ENCODE measurements around the gene PCBP2.

- TF ChIP-seq EZH2 (IDR thresholded peaks at IDR 0.05; ENCODE audit: insufficient read depth, poor library complexity, severe bottlenecking) = no peak
- TF ChIP-seq EZH2phosphoT487 (IDR thresholded peaks at IDR 0.05; ENCODE audit: insufficient read depth, low read depth) = no peak
Measured at GRCh38 chr12:53524476-53524875, 72.6 kb downstream of the PCBP2 start.

Data from GM23248 (cell line).